Measurements from ENCODE around the gene UBE2D2. TPM values are rescaled to one million over a fixed set of nuclear protein-coding genes. Genes with fewer than 3 reads are reported as not detected.

UBE2D2 gene
- total and polyA plus RNA-seq, 2 of the 13 experiments (the other 11 are each of a cell fraction or from before 2014, with no cell fraction given) = 79.1 to 109 TPM

GRCh38 chr5:139637438-139638089, 76.4 kb downstream of the UBE2D2 start (continued):
- peak; percentile 82 for TF ChIP-seq ZNF687 (CRISPR knock-in tag; IDR thresholded peaks at IDR 0.05)
- TF ChIP-seq NFIB (CRISPR knock-in tag; IDR thresholded peaks at IDR 0.05; ENCODE audit: borderline replicate concordance) = no peak
- TF ChIP-seq GRHL1 (CRISPR knock-in tag; conservative IDR thresholded peaks at IDR 0.05) = no peak
- TF ChIP-seq KAT7 (CRISPR knock-in tag; IDR thresholded peaks at IDR 0.05; ENCODE audit: borderline replicate concordance) = peak; percentile 86; the same call in 1 of the 2 replicates
- TF ChIP-seq FOXC1 (CRISPR knock-in tag; IDR thresholded peaks at IDR 0.05; ENCODE audit: borderline replicate concordance) = peak; percentile 56; the same call in 1 of the 2 replicates
- no peak for TF ChIP-seq ZNF7 (CRISPR knock-in tag; IDR thresholded peaks at IDR 0.05)
- TF ChIP-seq KDM4B (CRISPR knock-in tag; IDR thresholded peaks at IDR 0.05) = no peak
- peak; percentile 36; the same call in 1 of the 2 replicates for TF ChIP-seq ZHX1 (CRISPR knock-in tag; IDR thresholded peaks at IDR 0.05; ENCODE audit: low read depth)
- no peak for TF ChIP-seq KLF11 (CRISPR knock-in tag; IDR thresholded peaks at IDR 0.05)
- 0 out of 2 replicates have a peak, but pooled peaks have one; percentile 22 for TF ChIP-seq PPARG (CRISPR knock-in tag; conservative IDR thresholded peaks at IDR 0.05)
- TF ChIP-seq TOE1 (CRISPR knock-in tag; IDR thresholded peaks at IDR 0.05) = no peak
- no peak for TF ChIP-seq XBP1 (CRISPR knock-in tag; IDR thresholded peaks at IDR 0.05)
- TF ChIP-seq ZNF550 (CRISPR knock-in tag; IDR thresholded peaks at IDR 0.05; ENCODE audit: borderline replicate concordance) = no peak
- no peak for TF ChIP-seq GABPA (IDR thresholded peaks at IDR 0.05; ENCODE audit: low read depth, low read length)
- peak; percentile 64 for TF ChIP-seq GABPA (CRISPR knock-in tag; IDR thresholded peaks at IDR 0.05; ENCODE audit: low read depth)
- no peak for TF ChIP-seq FOXP1 (IDR thresholded peaks at IDR 0.05)
- TF ChIP-seq FOXP1 (CRISPR knock-in tag; IDR thresholded peaks at IDR 0.05) = no peak; the same call in 1 of the 2 replicates
- TF ChIP-seq NFKBIZ (CRISPR knock-in tag; IDR thresholded peaks at IDR 0.05) = 0 out of 2 replicates have a peak, but pooled peaks have one; percentile 60
- TF ChIP-seq TARDBP (CRISPR knock-in tag; IDR thresholded peaks at IDR 0.05) = peak; percentile 92
- no peak for TF ChIP-seq ZC3H4 (CRISPR knock-in tag; IDR thresholded peaks at IDR 0.05; ENCODE audit: borderline replicate concordance)
- no peak for TF ChIP-seq ZNF513 (CRISPR knock-in tag; conservative IDR thresholded peaks at IDR 0.05)
